AG09319 (cell line): ENCODE results near the gene SNX25.
A peak's percentile ranks its signal among the peaks of the same experiment; 100 is the strongest.

Experiments used
- DNase-seq: peaks from one replicate; pipeline ENCODE4 v3.0.0-alpha.2; 2010; ENCODE audit warnings: low read depth; ENCODE audit errors: extremely low read depth
- CTCF ChIP-seq: IDR thresholded peaks from 2 replicates; pipeline ENCODE4 v1.5.1; 2011; ENCODE audit warnings: low read depth, mild to moderate bottlenecking, inconsistent platforms, low read length, moderate library complexity

SNX25 gene

GRCh38 chr4:185392156-185392555 lies 182.8 kb downstream of the SNX25 start:
- no peak for TF ChIP-seq CTCF
- no peak for DNase-seq

GRCh38 chr4:185394568-185395237 lies 185.3 kb downstream of the SNX25 start:
- no peak for TF ChIP-seq CTCF
- DNase-seq: no peak

GRCh38 chr4:185395238-185395955 lies 186.0 kb downstream of the SNX25 start, which contains the start of gene LRP2BP:
TSS of gene LRP2BP (minus strand) at chr4:185395924. CDS start at chr4:185378186, 17,738 bp downstream.
- no peak for DNase-seq
- no peak for TF ChIP-seq CTCF

- peak; percentile 94 for DNase-seq
- no peak for TF ChIP-seq CTCF
Measured at GRCh38 chr4:185395956-185396723, 186.7 kb downstream of the SNX25 start.

DNA sequence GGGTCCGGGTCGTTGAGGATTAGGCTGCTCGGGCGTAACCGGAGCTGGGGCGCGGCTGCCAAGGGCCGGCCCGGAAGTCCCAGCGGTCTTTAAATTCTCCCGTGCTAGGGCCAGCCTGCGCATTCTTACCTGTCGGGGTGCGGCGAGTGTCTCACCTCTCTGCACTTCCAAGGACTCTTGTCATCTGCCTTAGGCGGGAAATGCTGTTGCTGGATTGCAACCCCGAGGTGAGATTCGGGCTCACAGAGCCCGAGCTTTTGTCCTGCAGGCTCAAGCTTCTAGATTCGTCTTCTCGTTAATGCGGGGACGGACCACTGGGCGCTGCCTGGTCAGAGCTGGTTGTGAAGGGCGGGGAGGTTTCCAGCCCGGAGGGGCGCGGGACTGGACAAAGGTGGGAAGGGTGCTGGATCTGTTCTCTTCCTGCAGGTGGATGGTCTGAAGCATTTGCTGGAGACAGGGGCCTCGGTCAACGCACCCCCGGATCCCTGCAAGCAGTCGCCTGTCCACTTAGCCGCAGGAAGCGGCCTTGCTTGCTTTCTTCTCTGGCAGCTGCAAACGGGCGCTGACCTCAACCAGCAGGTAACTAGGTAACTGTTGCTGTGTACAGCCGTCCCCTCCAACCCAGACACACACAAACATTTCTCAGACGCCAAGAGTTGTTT lies 187.5 kb downstream of the SNX25 start, which contains the start of gene ANKRD37:
Gene ANKRD37 (plus strand): TSS at position 118 of the 662 bp plus-strand sequence. CDS start 83 bp downstream, at position 201.
- DNase-seq: no peak
- TF ChIP-seq CTCF: no peak

DNA sequence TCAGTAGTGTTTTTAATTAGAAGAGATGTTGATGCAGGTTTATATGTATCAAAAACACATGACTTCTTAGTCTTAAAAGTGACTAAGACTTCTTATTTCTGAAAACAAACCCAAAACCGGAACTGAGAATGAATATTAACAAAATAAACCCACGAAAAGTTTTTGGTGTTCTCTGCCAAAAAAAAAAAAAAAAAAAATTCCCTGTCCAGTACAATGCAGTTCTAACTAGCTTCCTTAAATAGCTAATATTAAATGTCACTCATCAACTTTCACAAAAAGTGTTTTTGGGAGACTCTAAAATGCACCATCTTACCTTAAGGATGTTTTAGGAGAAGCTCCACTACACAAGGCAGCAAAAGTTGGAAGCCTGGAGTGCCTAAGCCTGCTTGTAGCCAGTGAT lies 189.2 kb downstream of the SNX25 start:
- no peak for DNase-seq
- TF ChIP-seq CTCF: no peak
